OCI-LY7 (cell line): ENCODE data around the gene CDK10.

Experiments
- EZH2phosphoT487 ChIP-seq: fragments of 200-600 bp; sonication (generic); IDR thresholded peaks from 2 replicates; pipeline ENCODE4 v1.6.1; 2018; ENCODE audit warnings: low read depth, borderline replicate concordance, mild to moderate bottlenecking, mixed run types, antibody characterized with exemption, low read length, moderate library complexity, mixed read lengths
- TF ChIP-seq, protein P1 (sequence below): fragments of 200-600 bp; sonication (generic); conservative IDR thresholded peaks from 2 replicates; pipeline ENCODE4 v1.5.1; 2014; ENCODE audit warnings: mild to moderate bottlenecking, antibody characterized with exemption, low read length, moderate library complexity, mixed read lengths

DNA sequence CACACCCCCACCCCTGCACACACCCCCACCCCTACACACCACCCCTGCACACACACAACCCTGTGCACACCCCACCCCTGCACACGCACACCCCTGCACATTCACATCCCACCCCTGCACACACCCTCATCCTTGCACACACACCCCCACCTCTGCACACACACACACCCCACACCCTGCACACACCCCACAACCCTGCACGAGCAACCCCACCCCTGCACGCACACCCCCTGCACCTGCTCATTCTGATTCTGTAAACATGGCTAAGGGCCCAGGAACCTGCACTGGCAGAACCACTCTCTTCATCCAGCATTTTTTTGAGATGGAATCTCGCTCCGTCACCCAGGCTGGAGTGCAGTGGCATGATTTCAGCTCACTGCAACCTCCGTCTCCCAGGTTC lies 47.1 kb upstream of the CDK10 start:
- TF ChIP-seq, protein P1, sequence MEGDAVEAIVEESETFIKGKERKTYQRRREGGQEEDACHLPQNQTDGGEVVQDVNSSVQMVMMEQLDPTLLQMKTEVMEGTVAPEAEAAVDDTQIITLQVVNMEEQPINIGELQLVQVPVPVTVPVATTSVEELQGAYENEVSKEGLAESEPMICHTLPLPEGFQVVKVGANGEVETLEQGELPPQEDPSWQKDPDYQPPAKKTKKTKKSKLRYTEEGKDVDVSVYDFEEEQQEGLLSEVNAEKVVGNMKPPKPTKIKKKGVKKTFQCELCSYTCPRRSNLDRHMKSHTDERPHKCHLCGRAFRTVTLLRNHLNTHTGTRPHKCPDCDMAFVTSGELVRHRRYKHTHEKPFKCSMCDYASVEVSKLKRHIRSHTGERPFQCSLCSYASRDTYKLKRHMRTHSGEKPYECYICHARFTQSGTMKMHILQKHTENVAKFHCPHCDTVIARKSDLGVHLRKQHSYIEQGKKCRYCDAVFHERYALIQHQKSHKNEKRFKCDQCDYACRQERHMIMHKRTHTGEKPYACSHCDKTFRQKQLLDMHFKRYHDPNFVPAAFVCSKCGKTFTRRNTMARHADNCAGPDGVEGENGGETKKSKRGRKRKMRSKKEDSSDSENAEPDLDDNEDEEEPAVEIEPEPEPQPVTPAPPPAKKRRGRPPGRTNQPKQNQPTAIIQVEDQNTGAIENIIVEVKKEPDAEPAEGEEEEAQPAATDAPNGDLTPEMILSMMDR: no peak
- TF ChIP-seq EZH2phosphoT487: no peak
